ENCODE measurements around the gene SLC6A7.

The SLC6A7 gene

GRCh38 chr5:150195736-150196485 lies 6.0 kb downstream of the SLC6A7 start:
- no peak for DNase-seq

GRCh38 chr5:150196514-150196913 lies 6.7 kb downstream of the SLC6A7 start:
- DNase-seq, result no peak

- DNase-seq, result no peak
These were observed 7.1 kb downstream of the SLC6A7 start for GRCh38 chr5:150196986-150197385.

GRCh38 chr5:150197476-150197875 lies 7.6 kb downstream of the SLC6A7 start:
- no peak for DNase-seq

GRCh38 chr5:150202501-150202900 lies 12.6 kb downstream of the SLC6A7 start:
- no peak for DNase-seq

GRCh38 chr5:150203832-150204589 lies 14.1 kb downstream of the SLC6A7 start:
- DNase-seq, result no peak

GRCh38 chr5:150204590-150204960 lies 14.7 kb downstream of the SLC6A7 start:
- DNase-seq, result no peak

- DNase-seq, result no peak
These were observed 16.4 kb downstream of the SLC6A7 start for GRCh38 chr5:150206098-150206778.

- no peak for DNase-seq
These were observed 16.9 kb downstream of the SLC6A7 start for GRCh38 chr5:150206779-150207115.

- no peak for DNase-seq
These were observed 18.6 kb downstream of the SLC6A7 start for GRCh38 chr5:150208187-150209098.

GRCh38 chr5:150209099-150209635 lies 19.3 kb downstream of the SLC6A7 start:
- DNase-seq, result peak; percentile 11

- no peak for DNase-seq
These were observed 20.8 kb downstream of the SLC6A7 start for GRCh38 chr5:150210644-150211043.

GRCh38 chr5:150211156-150212030 lies 21.5 kb downstream of the SLC6A7 start:
- no peak for DNase-seq

GRCh38 chr5:150213530-150213929 lies 23.7 kb downstream of the SLC6A7 start:
- DNase-seq, result no peak

GRCh38 chr5:150214289-150214688 lies 24.4 kb downstream of the SLC6A7 start:
- no peak for DNase-seq

- DNase-seq, result no peak
These were observed 26.4 kb downstream of the SLC6A7 start for GRCh38 chr5:150215979-150216944.

- DNase-seq, result no peak
These were observed 27.2 kb downstream of the SLC6A7 start for GRCh38 chr5:150217038-150217437.

- DNase-seq, result peak; percentile 87
These were observed 28.2 kb downstream of the SLC6A7 start for GRCh38 chr5:150217873-150218692.

- DNase-seq, result no peak
These were observed 28.8 kb downstream of the SLC6A7 start for GRCh38 chr5:150218693-150219035.
